HepG2 (cell line): ENCODE measurements around the gene ZNF217. TPM values are rescaled to one million over a fixed set of nuclear protein-coding genes. Genes with fewer than 3 reads are reported as not detected.
"Not testable (repeated sequence)": the region's sequence is repeated elsewhere in the genome, so short reads cannot be mapped to it uniquely, and the experiment has no call there.

Source experiments
- CHD4 ChIP-seq: fragments of 200-600 bp; sonication (generic); IDR thresholded peaks from 2 replicates; pipeline ENCODE4 v1.7.0; 2017; ENCODE audit warnings: mild to moderate bottlenecking, low read length, borderline replicate concordance
- DMAP1 ChIP-seq: IDR thresholded peaks from 2 replicates; pipeline ENCODE4 v1.6.1; 2016
- NCOA2 ChIP-seq: sonication (generic); formaldehyde crosslinking; IDR thresholded peaks from 2 replicates; pipeline ENCODE4 v1.8.0; 2022; ENCODE audit warnings: inconsistent platforms
- NCOR1 ChIP-seq: fragments of 200-600 bp; sonication (generic); IDR thresholded peaks from 2 replicates; pipeline ENCODE4 v1.7.0; 2017; ENCODE audit warnings: antibody characterized with exemption, low read length, borderline replicate concordance
- POLR2AphosphoS5 ChIP-seq: IDR thresholded peaks from 2 replicates; pipeline ENCODE4 v1.6.1; 2012; ENCODE audit warnings: low read depth, low read length
- POLR2G ChIP-seq: fragments of 200-400 bp; formaldehyde crosslinking; IDR thresholded peaks from 2 replicates; pipeline ENCODE4 v1.6.1; 2018; ENCODE audit warnings: mild to moderate bottlenecking, low read depth, low read length, moderate library complexity
- RFXANK ChIP-seq: IDR thresholded peaks from 2 replicates; pipeline ENCODE4 v1.6.1; 2016
- SOX13 ChIP-seq, 3 experiments: fragments of 450-650 bp in 1 of 3; sonication (generic) in 1 of 3; formaldehyde crosslinking in 1 of 3; IDR thresholded peaks in 2 of 3; conservative IDR thresholded peaks in 1 of 3; 2 replicates each; pipeline versions ENCODE4 v1.5.0 to v1.6.1; 2016 to 2020; ENCODE audit warnings: antibody characterized with exemption in 1 of 3, mild to moderate bottlenecking in 1 of 3, missing compliant biosample characterization in 1 of 3, missing genetic modification reagents in 1 of 3, moderate library complexity in 1 of 3
- SOX5 ChIP-seq: IDR thresholded peaks from 2 replicates; pipeline ENCODE4 v1.6.1; 2016; ENCODE audit warnings: borderline replicate concordance
- ZBTB21 ChIP-seq: sonication (generic); formaldehyde crosslinking; IDR thresholded peaks from 2 replicates; pipeline ENCODE4 v1.4.0; 2020; ENCODE audit warnings: missing genetic modification reagents
- ZC3H4 ChIP-seq: sonication (generic); formaldehyde crosslinking; IDR thresholded peaks from 2 replicates; pipeline ENCODE4 v1.4.0; 2020; ENCODE audit warnings: missing genetic modification reagents, borderline replicate concordance
- ZNF335 ChIP-seq: sonication (generic); formaldehyde crosslinking; IDR thresholded peaks from 2 replicates; pipeline ENCODE4 v1.4.0; 2020; ENCODE audit warnings: missing genetic modification reagents
- polyA plus RNA-seq, 8 experiments: library from polyadenylated mRNA; depleted of rRNA in 3 of 8; stranded (reverse) in 7 of 8; unstranded in 1 of 8; fragments of >200 nt; fragmentation: Illumina TruSeq in 4 of 8; extraction: Trizol in 4 of 8; gene quantifications; 2 replicates each; pipeline versions ENCODE4 v1.2.1 to v1.2.3, GENCODE V29; 2011 to 2016; ENCODE audit warnings: low read depth in 4 of 8, missing spikeins in 1 of 8, mixed read lengths in 1 of 8; ENCODE audit not compliant: insufficient read depth in 1 of 8
- total RNA-seq, 5 experiments: library from RNA; depleted of rRNA; stranded (reverse); fragments of >200 nt; fragmentation: Illumina TruSeq; extraction: Trizol; gene quantifications; 2 replicates each; pipeline ENCODE4 v1.2.3, GENCODE V29; 2016; ENCODE audit warnings: low read depth in 1 of 5
- TF ChIP-seq, protein P1 (sequence below): IDR thresholded peaks from 2 replicates; pipeline ENCODE4 v1.4.0; 2020; ENCODE audit warnings: mild to moderate bottlenecking, missing genetic modification reagents
- TF ChIP-seq, protein P2 (sequence below): IDR thresholded peaks from 2 replicates; pipeline ENCODE4 v1.6.1; 2018; ENCODE audit warnings: missing genetic modification reagents
- TF ChIP-seq, protein P3 (sequence below): sonication (generic); IDR thresholded peaks from 2 replicates; pipeline ENCODE4 v1.6.1; 2016; ENCODE audit warnings: low read depth, borderline replicate concordance
- TF ChIP-seq, protein P4 (sequence below): IDR thresholded peaks from 2 replicates; pipeline ENCODE4 v1.6.1; 2018; ENCODE audit warnings: missing genetic modification reagents, mild to moderate bottlenecking, missing compliant biosample characterization
- TF ChIP-seq, protein P5 (sequence below): IDR thresholded peaks from 2 replicates; pipeline ENCODE4 v1.6.1; 2016; ENCODE audit warnings: control low read depth
- TF ChIP-seq, protein P6 (sequence below): IDR thresholded peaks from 2 replicates; pipeline ENCODE4 v1.6.1; 2016; ENCODE audit warnings: mild to moderate bottlenecking

Gene ZNF217
- total and polyA plus RNA-seq, 2 of the 13 experiments (the other 11 are each of a cell fraction or from before 2014, with no cell fraction given), result 22.3 to 29.8 TPM

DNA sequence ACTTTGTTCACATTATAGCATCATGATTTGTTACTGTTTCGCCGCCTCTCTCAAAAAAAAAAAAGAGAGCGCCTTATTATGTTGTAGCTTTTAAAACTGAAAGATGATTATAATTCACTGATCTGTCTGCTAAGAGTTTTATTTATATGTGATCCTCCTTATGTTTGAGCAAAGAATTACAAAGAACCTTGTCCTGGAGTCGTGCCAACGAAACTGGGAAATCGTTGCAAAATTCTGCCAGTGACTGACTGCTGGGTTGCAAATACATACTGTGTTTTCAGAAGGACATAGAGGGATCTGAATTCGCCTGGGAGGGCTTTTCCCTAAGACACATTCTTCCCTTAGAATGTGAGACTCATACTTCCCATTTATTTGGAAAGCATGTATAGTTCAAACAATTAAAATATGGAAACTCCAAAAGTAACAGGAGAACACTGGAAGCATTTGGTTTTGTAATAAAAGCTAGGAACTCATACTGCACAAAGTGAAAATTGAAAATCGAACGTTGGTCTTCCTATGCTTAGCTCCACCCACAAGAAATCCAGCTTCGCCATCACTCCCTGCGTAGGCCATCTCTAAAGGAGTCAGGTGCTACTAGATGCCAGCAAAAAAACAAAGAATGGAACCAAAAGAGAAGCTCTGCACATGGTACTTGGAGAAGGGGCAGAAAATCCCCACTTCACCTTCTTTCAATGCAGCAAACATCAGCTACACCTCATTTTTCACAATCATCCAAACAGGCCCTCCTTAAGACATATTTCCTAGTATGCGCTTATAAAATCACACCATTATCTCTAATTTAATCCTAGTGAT, 2.8 kb upstream of the ZNF217 start (continued):
- TF ChIP-seq, protein P1, sequence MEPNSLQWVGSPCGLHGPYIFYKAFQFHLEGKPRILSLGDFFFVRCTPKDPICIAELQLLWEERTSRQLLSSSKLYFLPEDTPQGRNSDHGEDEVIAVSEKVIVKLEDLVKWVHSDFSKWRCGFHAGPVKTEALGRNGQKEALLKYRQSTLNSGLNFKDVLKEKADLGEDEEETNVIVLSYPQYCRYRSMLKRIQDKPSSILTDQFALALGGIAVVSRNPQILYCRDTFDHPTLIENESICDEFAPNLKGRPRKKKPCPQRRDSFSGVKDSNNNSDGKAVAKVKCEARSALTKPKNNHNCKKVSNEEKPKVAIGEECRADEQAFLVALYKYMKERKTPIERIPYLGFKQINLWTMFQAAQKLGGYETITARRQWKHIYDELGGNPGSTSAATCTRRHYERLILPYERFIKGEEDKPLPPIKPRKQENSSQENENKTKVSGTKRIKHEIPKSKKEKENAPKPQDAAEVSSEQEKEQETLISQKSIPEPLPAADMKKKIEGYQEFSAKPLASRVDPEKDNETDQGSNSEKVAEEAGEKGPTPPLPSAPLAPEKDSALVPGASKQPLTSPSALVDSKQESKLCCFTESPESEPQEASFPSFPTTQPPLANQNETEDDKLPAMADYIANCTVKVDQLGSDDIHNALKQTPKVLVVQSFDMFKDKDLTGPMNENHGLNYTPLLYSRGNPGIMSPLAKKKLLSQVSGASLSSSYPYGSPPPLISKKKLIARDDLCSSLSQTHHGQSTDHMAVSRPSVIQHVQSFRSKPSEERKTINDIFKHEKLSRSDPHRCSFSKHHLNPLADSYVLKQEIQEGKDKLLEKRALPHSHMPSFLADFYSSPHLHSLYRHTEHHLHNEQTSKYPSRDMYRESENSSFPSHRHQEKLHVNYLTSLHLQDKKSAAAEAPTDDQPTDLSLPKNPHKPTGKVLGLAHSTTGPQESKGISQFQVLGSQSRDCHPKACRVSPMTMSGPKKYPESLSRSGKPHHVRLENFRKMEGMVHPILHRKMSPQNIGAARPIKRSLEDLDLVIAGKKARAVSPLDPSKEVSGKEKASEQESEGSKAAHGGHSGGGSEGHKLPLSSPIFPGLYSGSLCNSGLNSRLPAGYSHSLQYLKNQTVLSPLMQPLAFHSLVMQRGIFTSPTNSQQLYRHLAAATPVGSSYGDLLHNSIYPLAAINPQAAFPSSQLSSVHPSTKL, result peak; percentile 64; the same call in 1 of the 2 replicates
- TF ChIP-seq, protein P2, sequence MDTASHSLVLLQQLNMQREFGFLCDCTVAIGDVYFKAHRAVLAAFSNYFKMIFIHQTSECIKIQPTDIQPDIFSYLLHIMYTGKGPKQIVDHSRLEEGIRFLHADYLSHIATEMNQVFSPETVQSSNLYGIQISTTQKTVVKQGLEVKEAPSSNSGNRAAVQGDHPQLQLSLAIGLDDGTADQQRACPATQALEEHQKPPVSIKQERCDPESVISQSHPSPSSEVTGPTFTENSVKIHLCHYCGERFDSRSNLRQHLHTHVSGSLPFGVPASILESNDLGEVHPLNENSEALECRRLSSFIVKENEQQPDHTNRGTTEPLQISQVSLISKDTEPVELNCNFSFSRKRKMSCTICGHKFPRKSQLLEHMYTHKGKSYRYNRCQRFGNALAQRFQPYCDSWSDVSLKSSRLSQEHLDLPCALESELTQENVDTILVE (CRISPR knock-in tag), result peak; percentile 17; the same call in 1 of the 2 replicates
- TF ChIP-seq, protein P3, sequence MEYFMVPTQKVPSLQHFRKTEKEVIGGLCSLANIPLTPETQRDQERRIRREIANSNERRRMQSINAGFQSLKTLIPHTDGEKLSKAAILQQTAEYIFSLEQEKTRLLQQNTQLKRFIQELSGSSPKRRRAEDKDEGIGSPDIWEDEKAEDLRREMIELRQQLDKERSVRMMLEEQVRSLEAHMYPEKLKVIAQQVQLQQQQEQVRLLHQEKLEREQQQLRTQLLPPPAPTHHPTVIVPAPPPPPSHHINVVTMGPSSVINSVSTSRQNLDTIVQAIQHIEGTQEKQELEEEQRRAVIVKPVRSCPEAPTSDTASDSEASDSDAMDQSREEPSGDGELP, result 0 out of 2 replicates have a peak, but pooled peaks have one; percentile 16
- TF ChIP-seq POLR2AphosphoS5 (peak; percentile 52; the same call in 1 of the 2 replicates), ZNF335 (0 out of 2 replicates have a peak, but pooled peaks have one; percentile 42), ZBTB21 (CRISPR knock-in tag) (0 out of 2 replicates have a peak, but pooled peaks have one; percentile 5), SOX13 (CRISPR knock-in tag; conservative IDR thresholded peaks at IDR 0.05 in 1 of 2, IDR thresholded peaks at IDR 0.05 in 1 of 2) (peak in 1 of 2 experiments; percentile 68; a peak in 2 of 4 replicates), NCOR1 (peak; percentile 80; the same call in 1 of the 2 replicates), DMAP1 (CRISPR knock-in tag) (0 out of 2 replicates have a peak, but pooled peaks have one; percentile 11), POLR2G (peak; percentile 43), CHD4 (peak; percentile 40; the same call in 1 of the 2 replicates), ZC3H4 (peak; percentile 85; the same call in 1 of the 2 replicates), RFXANK (CRISPR knock-in tag) (peak; percentile 41; the same call in 1 of the 2 replicates), NCOA2 (CRISPR knock-in tag) (peak; percentile 48; the same call in 1 of the 2 replicates), SOX5 (CRISPR knock-in tag) (peak; percentile 47)
- TF ChIP-seq, protein P4, sequence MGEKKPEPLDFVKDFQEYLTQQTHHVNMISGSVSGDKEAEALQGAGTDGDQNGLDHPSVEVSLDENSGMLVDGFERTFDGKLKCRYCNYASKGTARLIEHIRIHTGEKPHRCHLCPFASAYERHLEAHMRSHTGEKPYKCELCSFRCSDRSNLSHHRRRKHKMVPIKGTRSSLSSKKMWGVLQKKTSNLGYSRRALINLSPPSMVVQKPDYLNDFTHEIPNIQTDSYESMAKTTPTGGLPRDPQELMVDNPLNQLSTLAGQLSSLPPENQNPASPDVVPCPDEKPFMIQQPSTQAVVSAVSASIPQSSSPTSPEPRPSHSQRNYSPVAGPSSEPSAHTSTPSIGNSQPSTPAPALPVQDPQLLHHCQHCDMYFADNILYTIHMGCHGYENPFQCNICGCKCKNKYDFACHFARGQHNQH (CRISPR knock-in tag), result peak; percentile 46; the same call in 1 of the 2 replicates
- TF ChIP-seq, protein P5, sequence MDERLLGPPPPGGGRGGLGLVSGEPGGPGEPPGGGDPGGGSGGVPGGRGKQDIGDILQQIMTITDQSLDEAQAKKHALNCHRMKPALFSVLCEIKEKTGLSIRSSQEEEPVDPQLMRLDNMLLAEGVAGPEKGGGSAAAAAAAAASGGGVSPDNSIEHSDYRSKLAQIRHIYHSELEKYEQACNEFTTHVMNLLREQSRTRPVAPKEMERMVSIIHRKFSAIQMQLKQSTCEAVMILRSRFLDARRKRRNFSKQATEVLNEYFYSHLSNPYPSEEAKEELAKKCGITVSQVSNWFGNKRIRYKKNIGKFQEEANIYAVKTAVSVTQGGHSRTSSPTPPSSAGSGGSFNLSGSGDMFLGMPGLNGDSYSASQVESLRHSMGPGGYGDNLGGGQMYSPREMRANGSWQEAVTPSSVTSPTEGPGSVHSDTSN, result 0 out of 2 replicates have a peak, but pooled peaks have one; percentile 12
- TF ChIP-seq SOX13 (IDR thresholded peaks at IDR 0.05), result not testable (repeated sequence)
- TF ChIP-seq, protein P6, sequence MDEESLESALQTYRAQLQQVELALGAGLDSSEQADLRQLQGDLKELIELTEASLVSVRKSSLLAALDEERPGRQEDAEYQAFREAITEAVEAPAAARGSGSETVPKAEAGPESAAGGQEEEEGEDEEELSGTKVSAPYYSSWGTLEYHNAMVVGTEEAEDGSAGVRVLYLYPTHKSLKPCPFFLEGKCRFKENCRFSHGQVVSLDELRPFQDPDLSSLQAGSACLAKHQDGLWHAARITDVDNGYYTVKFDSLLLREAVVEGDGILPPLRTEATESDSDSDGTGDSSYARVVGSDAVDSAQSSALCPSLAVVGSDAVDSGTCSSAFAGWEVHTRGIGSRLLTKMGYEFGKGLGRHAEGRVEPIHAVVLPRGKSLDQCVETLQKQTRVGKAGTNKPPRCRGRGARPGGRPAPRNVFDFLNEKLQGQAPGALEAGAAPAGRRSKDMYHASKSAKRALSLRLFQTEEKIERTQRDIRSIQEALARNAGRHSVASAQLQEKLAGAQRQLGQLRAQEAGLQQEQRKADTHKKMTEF (CRISPR knock-in tag), result peak; percentile 86
